HCT116 (cell line): Measurements from ENCODE around the gene NEURL1. TPM values are rescaled to one million over a fixed set of nuclear protein-coding genes. Genes with fewer than 3 reads are reported as not detected.

ENCODE experiments used
- ATAC-seq: fragments of 200-7000 bp; cut with Tn5 transposase; 2 replicates; pipeline ENCODE4 v1.9.1; 2020; ENCODE audit warnings: mild to moderate bottlenecking, moderate library complexity
- BruUV-seq: library from RNA; stranded (reverse); fragments of 400-500 nt; replicated peaks from 2 replicates; lab custom pipeline; 2021; lab: Mats Ljungman, UMichigan
- CTCF ChIA-PET: fragments of 300-600 bp; sonication (Branson Sonifier 250); formaldehyde crosslinking; loops from one replicate; lab custom pipeline; 2021; ENCODE audit warnings: antibody characterized with exemption; lab: Charles Lee
- POLR2A ChIA-PET: fragments of 300-600, 350-600 bp; sonication (Branson Sonifier 250); formaldehyde crosslinking; loops from one replicate; lab custom pipeline; 2021; ENCODE audit warnings: antibody characterized with exemption; lab: Charles Lee
- RAD21 ChIA-PET, 2 experiments: fragments of 300-600 bp; sonication (Branson Sonifier 250); formaldehyde crosslinking; loops; one replicate each; lab custom pipeline; 2023; ENCODE audit warnings: low total read pairs in 2 of 2; ENCODE audit not compliant: uncharacterized antibody in 2 of 2, unreplicated experiment in 2 of 2, low non-redundant PET in 1 of 2; lab: Charles Lee
- DNase-seq: peaks from one replicate; pipeline ENCODE4 v3.0.0-alpha.2; 2010; ENCODE audit warnings: low read depth, low spot score
- H2AFZ ChIP-seq: fragments of 200-600 bp; shearing (Covaris generic), sonication (generic); 2 replicates; pipeline ENCODE4 v1.6.1; 2017; ENCODE audit warnings: low read depth, mixed run types, mixed read lengths, antibody characterized with exemption, low read length; ENCODE audit not compliant: poor library complexity, severe bottlenecking
- H3K27ac ChIP-seq: 2 replicates; pipeline ENCODE4 v1.5.1; 2012; ENCODE audit warnings: low read depth, low read length
- H3K27me3 ChIP-seq: fragments of 200-600 bp; sonication (generic); 2 replicates; pipeline ENCODE4 v1.6.1; 2016; ENCODE audit warnings: mixed run types, low read length, mixed read lengths; ENCODE audit not compliant: insufficient read depth
- H3K36me3 ChIP-seq, 2 experiments: fragments of 200-500 bp in 1 of 2; fragments of 200-600 bp in 1 of 2; sonication (Bioruptor generic) in 1 of 2; sonication (generic) in 1 of 2; 2 replicates each; pipeline versions ENCODE4 v1.5.1 to v1.6.1; 2014 to 2016; ENCODE audit warnings: low read length in 2 of 2, inconsistent platforms in 1 of 2, mixed read lengths in 1 of 2, mixed run types in 1 of 2; ENCODE audit not compliant: insufficient read depth in 2 of 2, control insufficient read depth in 1 of 2
- H3K4me1 ChIP-seq, 2 experiments: fragments of 200-600 bp in 1 of 2; sonication (generic) in 1 of 2; 2 replicates each; pipeline versions ENCODE4 v1.5.1 to v1.6.1; 2012 to 2017; ENCODE audit warnings: low read length in 2 of 2, inconsistent platforms in 1 of 2, mild to moderate bottlenecking in 1 of 2, mixed read lengths in 1 of 2, mixed run types in 1 of 2, moderate library complexity in 1 of 2; ENCODE audit not compliant: insufficient read depth in 2 of 2, control insufficient read depth in 1 of 2
- H3K4me2 ChIP-seq: fragments of 200-600 bp; sonication (generic); 2 replicates; pipeline ENCODE4 v1.6.1; 2017; ENCODE audit warnings: mixed run types, low read length, mixed read lengths
- H3K4me3 ChIP-seq, 2 experiments: fragments of 200-600 bp in 1 of 2; sonication (generic) in 1 of 2; replicated peaks in 1 of 2; 2 replicates each; pipeline ENCODE4 v1.5.1; 2011 to 2016; ENCODE audit warnings: low read length in 2 of 2, control low read depth in 1 of 2, low read depth in 1 of 2, mild to moderate bottlenecking in 1 of 2, mixed read lengths in 1 of 2, mixed run types in 1 of 2
- H3K79me2 ChIP-seq: fragments of 200-600 bp; sonication (generic); 2 replicates; pipeline ENCODE4 v1.6.1; 2017; ENCODE audit warnings: mild to moderate bottlenecking, mixed run types, low read length, moderate library complexity, mixed read lengths; ENCODE audit not compliant: insufficient read depth
- H3K9ac ChIP-seq: fragments of 200-600 bp; sonication (generic); 2 replicates; pipeline ENCODE4 v1.6.1; 2016; ENCODE audit warnings: low read length, mixed read lengths
- H3K9me2 ChIP-seq: fragments of 200-600 bp; sonication (generic), shearing (Covaris generic); 2 replicates; pipeline ENCODE4 v1.6.1; 2017; ENCODE audit warnings: mixed run types, mild to moderate bottlenecking, moderate library complexity; ENCODE audit not compliant: insufficient read depth
- H3K9me3 ChIP-seq, 2 experiments: fragments of 200-500 bp in 1 of 2; fragments of 200-600 bp in 1 of 2; sonication (Bioruptor generic) in 1 of 2; sonication (generic) in 1 of 2; 2 replicates each; pipeline ENCODE4 v1.6.1; 2014 to 2017; ENCODE audit warnings: low read length in 2 of 2, mixed read lengths in 2 of 2, inconsistent platforms in 1 of 2, low read depth in 1 of 2, mild to moderate bottlenecking in 1 of 2, mixed run types in 1 of 2, moderate library complexity in 1 of 2; ENCODE audit not compliant: control insufficient read depth in 1 of 2, insufficient read depth in 1 of 2
- H4K20me1 ChIP-seq: fragments of 200-600 bp; sonication (generic), shearing (Covaris generic); 2 replicates; pipeline ENCODE4 v1.6.1; 2017; ENCODE audit warnings: mixed run types, mild to moderate bottlenecking, moderate library complexity; ENCODE audit not compliant: insufficient read depth
- ATF3 ChIP-seq: IDR thresholded peaks from 2 replicates; pipeline ENCODE4 v1.6.1; 2012
- CBX3 ChIP-seq: IDR thresholded peaks from 2 replicates; pipeline ENCODE4 v1.6.1; 2012; ENCODE audit warnings: low read depth
- CEBPB ChIP-seq: IDR thresholded peaks from 2 replicates; pipeline ENCODE4 v1.6.1; 2012; ENCODE audit warnings: low read depth
- ELF1 ChIP-seq: IDR thresholded peaks from 2 replicates; pipeline ENCODE4 v1.6.1; 2012; ENCODE audit warnings: low read depth, borderline replicate concordance
- EZH2 ChIP-seq: fragments of 200-600 bp; sonication (generic); IDR thresholded peaks from 2 replicates; pipeline ENCODE4 v1.6.1; 2017; ENCODE audit warnings: antibody characterized with exemption, mixed run types
- JUND ChIP-seq: IDR thresholded peaks from 2 replicates; pipeline ENCODE4 v1.6.1; 2012
- MAX ChIP-seq: IDR thresholded peaks from 2 replicates; pipeline ENCODE4 v1.6.1; 2012
- POLR2A ChIP-seq: IDR thresholded peaks from 2 replicates; pipeline ENCODE4 v1.7.0; 2011; ENCODE audit warnings: borderline replicate concordance; ENCODE audit not compliant: insufficient read depth, insufficient read length; ENCODE audit errors: extremely low read depth
- SIN3A ChIP-seq: IDR thresholded peaks from 2 replicates; pipeline ENCODE4 v1.6.1; 2012; ENCODE audit warnings: low read depth
- SP1 ChIP-seq: IDR thresholded peaks from 2 replicates; pipeline ENCODE4 v1.6.1; 2012; ENCODE audit warnings: low read depth
- SRF ChIP-seq: IDR thresholded peaks from 2 replicates; pipeline ENCODE4 v1.6.1; 2012; ENCODE audit warnings: low read depth
- YY1 ChIP-seq: IDR thresholded peaks from 2 replicates; pipeline ENCODE4 v1.6.1; 2011; ENCODE audit warnings: low read length, low read depth, moderate library complexity, mild to moderate bottlenecking; ENCODE audit not compliant: insufficient replicate concordance; ENCODE audit errors: extremely low read depth
- ZFX ChIP-seq: fragments of 450-650 bp; IDR thresholded peaks from 2 replicates; pipeline ENCODE4 v1.6.1; 2017
- intact Hi-C: fragments of 100-400 bp; cut with micrococcal nuclease; formaldehyde crosslinking; loops from 2 replicates; pipeline ENCODE4 v1.10.0; 2022
- total RNA-seq: library from RNA; stranded (reverse); gene quantifications from one replicate; pipeline ENCODE4 v1.2.1, GENCODE V29; 2021; ENCODE audit not compliant: unreplicated experiment
- TF ChIP-seq, protein P1 (sequence below), 3 experiments: fragments of 200-600 bp in 1 of 3; sonication (generic) in 1 of 3; IDR thresholded peaks in 2 of 3; conservative IDR thresholded peaks in 1 of 3; 2 replicates each; pipeline ENCODE4 v1.5.1; 2012 to 2017; ENCODE audit warnings: low read depth in 2 of 3, low read length in 2 of 3, antibody characterized with exemption in 1 of 3, borderline replicate concordance in 1 of 3, control low read depth in 1 of 3, mild to moderate bottlenecking in 1 of 3, mixed read lengths in 1 of 3, mixed run types in 1 of 3, moderate library complexity in 1 of 3; ENCODE audit not compliant: insufficient read depth in 1 of 3

NEURL1 gene
- total RNA-seq, 1 experiment from 2014 or later, result 1.4 TPM

DNA sequence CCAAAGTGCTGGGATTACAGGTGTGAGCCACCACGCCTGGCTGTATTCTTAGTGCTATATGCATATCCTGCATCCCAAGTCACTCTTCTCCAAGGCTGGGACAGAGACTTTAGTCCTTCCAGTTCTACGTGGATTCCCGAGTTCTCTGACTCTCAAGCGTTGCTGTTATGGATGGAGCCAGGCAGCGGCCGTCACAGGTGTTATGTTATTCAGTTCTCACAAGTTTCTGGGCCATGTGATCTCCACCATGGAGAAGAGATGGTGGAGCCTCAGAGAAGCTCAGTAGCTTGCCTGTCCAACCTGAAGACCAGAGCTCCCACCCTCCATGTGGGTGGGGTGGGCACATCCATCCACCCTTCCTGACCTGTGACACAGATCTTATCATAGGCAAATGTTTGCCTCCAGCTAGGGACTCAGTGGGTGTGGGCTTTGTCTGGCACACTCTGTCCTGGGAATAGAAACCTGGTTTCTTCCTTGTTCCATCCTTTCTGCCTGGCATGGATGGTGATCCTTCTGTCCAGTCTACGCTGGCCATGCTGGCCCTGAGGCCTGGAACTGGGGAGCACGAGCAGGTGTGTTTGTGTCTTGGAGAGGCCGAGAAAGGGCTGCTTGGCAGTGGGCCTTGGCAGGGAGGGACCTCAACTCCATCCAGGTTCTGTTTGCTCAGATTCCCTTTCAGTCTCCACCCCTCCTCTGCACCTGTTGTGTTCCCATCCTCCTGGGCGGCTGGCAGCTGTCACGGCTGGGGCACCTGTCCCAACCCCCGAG is 55.3 kb downstream of the NEURL1 start:
- RAD21 ChIA-PET, result interaction anchor here in 1 of 2 experiments (0.6 kb wide), 1 partner anchor 10 kb away, joined by 4 read pairs; no protein-coding TSS in a partner anchor
- Histone ChIP-seq H3K4me2 (no peak overlapping the region), H3K27ac (no peak overlapping the region), H4K20me1 (no peaks in the 10 kb centered on the region), H2AFZ (no peak overlapping the region), H3K79me2 (no peaks in the 10 kb centered on the region), H3K9me2 (no peaks in the 10 kb centered on the region), H3K27me3 (no peaks in the 10 kb centered on the region), H3K9ac (no peak overlapping the region), H3K4me3 (no peak overlapping the region), H3K36me3 (no peaks in the 10 kb centered on the region), H3K9me3 (no peaks in the 10 kb centered on the region), H3K4me1 (peaks cover 4 to 20% of the 10 kb centered on the region in 2 experiments; a peak in 3 of 4 replicates)
- DNase-seq, result no peak
- ATAC-seq, result no peak
- no peak for TF ChIP-seq SRF
- no peak for TF ChIP-seq SIN3A
- no peak for TF ChIP-seq SP1
- no peak for TF ChIP-seq ZFX
- no peak for TF ChIP-seq POLR2A
- no peak for TF ChIP-seq EZH2
- TF ChIP-seq, protein P1, sequence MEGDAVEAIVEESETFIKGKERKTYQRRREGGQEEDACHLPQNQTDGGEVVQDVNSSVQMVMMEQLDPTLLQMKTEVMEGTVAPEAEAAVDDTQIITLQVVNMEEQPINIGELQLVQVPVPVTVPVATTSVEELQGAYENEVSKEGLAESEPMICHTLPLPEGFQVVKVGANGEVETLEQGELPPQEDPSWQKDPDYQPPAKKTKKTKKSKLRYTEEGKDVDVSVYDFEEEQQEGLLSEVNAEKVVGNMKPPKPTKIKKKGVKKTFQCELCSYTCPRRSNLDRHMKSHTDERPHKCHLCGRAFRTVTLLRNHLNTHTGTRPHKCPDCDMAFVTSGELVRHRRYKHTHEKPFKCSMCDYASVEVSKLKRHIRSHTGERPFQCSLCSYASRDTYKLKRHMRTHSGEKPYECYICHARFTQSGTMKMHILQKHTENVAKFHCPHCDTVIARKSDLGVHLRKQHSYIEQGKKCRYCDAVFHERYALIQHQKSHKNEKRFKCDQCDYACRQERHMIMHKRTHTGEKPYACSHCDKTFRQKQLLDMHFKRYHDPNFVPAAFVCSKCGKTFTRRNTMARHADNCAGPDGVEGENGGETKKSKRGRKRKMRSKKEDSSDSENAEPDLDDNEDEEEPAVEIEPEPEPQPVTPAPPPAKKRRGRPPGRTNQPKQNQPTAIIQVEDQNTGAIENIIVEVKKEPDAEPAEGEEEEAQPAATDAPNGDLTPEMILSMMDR (IDR thresholded peaks at IDR 0.05 in 2 of 3, conservative IDR thresholded peaks at IDR 0.05 in 1 of 3; ENCODE audit: borderline replicate concordance in 1 of 3, insufficient read depth in 1 of 3, low read depth in 2 of 3, low read length in 2 of 3), result no peak
- TF ChIP-seq YY1, result no peak
- TF ChIP-seq ELF1, result no peak
- TF ChIP-seq CBX3, result no peak
- TF ChIP-seq JUND, result no peak
- no peak for TF ChIP-seq ATF3
- no peak for TF ChIP-seq MAX
- TF ChIP-seq CEBPB, result no peak
- CTCF ChIA-PET, result interaction anchor here (4.0 kb wide), 1 partner anchor 16 kb away, joined by 19 read pairs; no protein-coding TSS in a partner anchor
- POLR2A ChIA-PET, result interaction anchor here (0.6 kb wide), 1 partner anchor 97 kb away, joined by 3 read pairs; no protein-coding TSS in a partner anchor
- BruUV-seq, result no TSS peak
- intact Hi-C loops, result no loop called here
